GM23338 (cell line): Measurements from ENCODE around the gene EVX1. TPM values are rescaled to one million over a fixed set of nuclear protein-coding genes. Genes with fewer than 3 reads are reported as not detected.

Source experiments
- ATAC-seq: fragments of 200-7000 bp; cut with Tn5 transposase; 3 replicates; pipeline ENCODE4 v1.9.1; 2020
- DNase-seq: peaks from one replicate; pipeline ENCODE4 v3.0.0-alpha.2; 2015; ENCODE audit warnings: low spot score
- H2AFZ ChIP-seq: fragments of 200-600 bp; sonication (generic); 2 replicates; pipeline ENCODE4 v1.8.0; 2016; ENCODE audit warnings: antibody characterized with exemption, mild to moderate bottlenecking, moderate library complexity
- H3F3A ChIP-seq: fragments of 200-600 bp; sonication (generic); replicated peaks from 2 replicates; pipeline ENCODE4 v1.8.0; 2017; ENCODE audit warnings: antibody characterized with exemption, mixed run types, low read depth
- H3K27ac ChIP-seq: fragments of 200-600 bp; sonication (generic); 2 replicates; pipeline ENCODE4 v1.6.1; 2016; ENCODE audit warnings: low read depth
- H3K27me3 ChIP-seq: fragments of 200-600 bp; sonication (generic); 2 replicates; pipeline ENCODE4 v1.8.0; 2016; ENCODE audit warnings: mild to moderate bottlenecking, mixed run types, moderate library complexity; ENCODE audit not compliant: insufficient read depth
- H3K36me3 ChIP-seq: fragments of 200-600 bp; sonication (generic); 2 replicates; pipeline ENCODE4 v1.8.0; 2016; ENCODE audit warnings: mild to moderate bottlenecking; ENCODE audit not compliant: insufficient read depth
- H3K4me1 ChIP-seq: fragments of 200-600 bp; sonication (generic); 2 replicates; pipeline ENCODE4 v1.8.0; 2016; ENCODE audit warnings: mild to moderate bottlenecking, moderate library complexity; ENCODE audit not compliant: insufficient read depth
- H3K4me2 ChIP-seq: fragments of 200-600 bp; sonication (generic); 2 replicates; pipeline ENCODE4 v1.7.1; 2017; ENCODE audit warnings: mixed run types
- H3K4me3 ChIP-seq: fragments of 200-600 bp; sonication (generic); 2 replicates; pipeline ENCODE4 v1.6.1; 2016; ENCODE audit warnings: mixed run types
- H3K79me2 ChIP-seq: fragments of 200-600 bp; sonication (generic); replicated peaks from 2 replicates; pipeline ENCODE4 v1.8.0; 2017; ENCODE audit warnings: mild to moderate bottlenecking; ENCODE audit not compliant: insufficient read depth
- H3K9me2 ChIP-seq: fragments of 200-600 bp; sonication (generic); 2 replicates; pipeline ENCODE4 v1.8.0; 2017; ENCODE audit not compliant: insufficient read depth
- H4K20me1 ChIP-seq: fragments of 200-600 bp; sonication (generic); replicated peaks from 2 replicates; pipeline ENCODE4 v1.8.0; 2017; ENCODE audit warnings: mild to moderate bottlenecking; ENCODE audit not compliant: insufficient read depth
- H3K27ac Mint-ChIP-seq: 2 replicates; pipeline ENCODE4 v1.8.0; 2020; ENCODE audit warnings: inconsistent platforms, mild to moderate bottlenecking, moderate library complexity, mixed read lengths
- H3K27me3 Mint-ChIP-seq: 3 replicates; pipeline ENCODE4 v1.8.0; 2022; ENCODE audit warnings: low read depth, mild to moderate bottlenecking, moderate library complexity, mixed read lengths, inconsistent platforms; ENCODE audit not compliant: insufficient read depth, poor library complexity
- H3K36me3 Mint-ChIP-seq: 3 replicates; pipeline ENCODE4 v1.8.0; 2021; ENCODE audit warnings: low read depth, mild to moderate bottlenecking, inconsistent platforms, moderate library complexity, mixed read lengths
- H3K4me1 Mint-ChIP-seq: 3 replicates; pipeline ENCODE4 v1.8.0; 2020; ENCODE audit warnings: mild to moderate bottlenecking, inconsistent platforms, mixed read lengths
- H3K4me3 Mint-ChIP-seq: 3 replicates; pipeline ENCODE4 v1.8.0; 2021; ENCODE audit warnings: moderate library complexity, mild to moderate bottlenecking, inconsistent platforms, mixed read lengths
- H3K9me3 Mint-ChIP-seq: 3 replicates; pipeline ENCODE4 v1.8.0; 2020; ENCODE audit warnings: moderate library complexity, mild to moderate bottlenecking, inconsistent platforms, mixed read lengths
- CREB1 ChIP-seq: fragments of 250-450 bp; sonication (Bioruptor Pico); IDR thresholded peaks from 2 replicates; pipeline ENCODE4 v1.5.0; 2020; ENCODE audit warnings: low read depth, mild to moderate bottlenecking, moderate library complexity
- CTCF ChIP-seq, 2 experiments: fragments of 200-600 bp in 1 of 2; sonication (generic) in 1 of 2; conservative IDR thresholded peaks; 2 replicates each; pipeline versions ENCODE4 v1.5.1 to v1.6.1; 2016 to 2017; ENCODE audit warnings: antibody characterized with exemption in 2 of 2, low read depth in 2 of 2, mild to moderate bottlenecking in 2 of 2, moderate library complexity in 1 of 2
- EZH2 ChIP-seq: fragments of 200-600 bp; sonication (generic); IDR thresholded peaks from one replicate; pipeline ENCODE4 v1.8.0; 2017; ENCODE audit warnings: antibody characterized with exemption, mild to moderate bottlenecking, low read depth; ENCODE audit not compliant: unreplicated experiment
- EZH2phosphoT487 ChIP-seq: fragments of 200-600 bp; sonication (generic); IDR thresholded peaks from one replicate; pipeline ENCODE4 v1.8.1; 2018; ENCODE audit warnings: antibody characterized with exemption; ENCODE audit not compliant: unreplicated experiment
- ZNF331 ChIP-seq: fragments of 250-450 bp; sonication (Bioruptor Pico); IDR thresholded peaks from 2 replicates; pipeline ENCODE4 v1.5.0; 2020; ENCODE audit warnings: low read depth, mild to moderate bottlenecking, moderate library complexity
- polyA plus RNA-seq: library from polyadenylated mRNA; unstranded; fragments of >200 nt; fragmentation: Nextera tagmentation; extraction: Ambion mirVana; gene quantifications from 2 replicates; pipeline ENCODE4 v1.2.1, GENCODE V29; 2016
- total RNA-seq: library from RNA; depleted of rRNA; stranded (reverse); fragments of >200 nt; shearing (Covaris generic); gene quantifications from 2 replicates; pipeline ENCODE4 v1.2.3, GENCODE V29; 2014

Gene EVX1
- total and polyA plus RNA-seq, 2 experiments from 2014 or later, result not detected

GRCh38 chr7:27223941-27224575 lies 18.5 kb upstream of the EVX1 start (continued):
- TF ChIP-seq CTCF (conservative IDR thresholded peaks at IDR 0.05; ENCODE audit: low read depth in 2 of 2), result no peak

GRCh38 chr7:27224983-27225934 lies 17.3 kb upstream of the EVX1 start:
- no peaks in the 10 kb centered on the region for H3K9me3 Mint-ChIP-seq
- peak; percentile 85 for ATAC-seq
- TF ChIP-seq EZH2 (peak; percentile 92), EZH2phosphoT487 (peak; percentile 91), ZNF331 (CRISPR knock-in tag) (no peak), CTCF (conservative IDR thresholded peaks at IDR 0.05; ENCODE audit: low read depth in 2 of 2) (0 out of 4 replicates have a peak, but pooled peaks of 1 of the 2 experiments have one; percentile 3)
- Histone ChIP-seq H2AFZ (peak overlapping the region; percentile 73), H3K4me1 (peaks cover 33% of the 10 kb centered on the region), H4K20me1 (peaks cover 17% of the 10 kb centered on the region), H3K27ac (no peak overlapping the region), H3K79me2 (no peaks in the 10 kb centered on the region), H3K9me2 (no peaks in the 10 kb centered on the region), H3K4me2 (peak overlapping the region; percentile 78), H3F3A (peaks cover 12% of the 10 kb centered on the region; the same call in 1 of the 2 replicates), H3K27me3 (peaks cover 100% of the 10 kb centered on the region), H3K36me3 (no peaks in the 10 kb centered on the region), H3K4me3 (peak overlapping the region; percentile 50)
- peaks cover 97% of the 10 kb centered on the region for H3K27me3 Mint-ChIP-seq
- peaks cover 14% of the 10 kb centered on the region for H3K4me1 Mint-ChIP-seq
- peak overlapping the region; percentile 63 for H3K4me3 Mint-ChIP-seq
- peak; percentile 66 for DNase-seq
- no peaks in the 10 kb centered on the region; the same call in 2 of the 3 replicates for H3K36me3 Mint-ChIP-seq
- H3K27ac Mint-ChIP-seq, result no peak overlapping the region

- Mint-ChIP-seq H3K36me3 (no peaks in the 10 kb centered on the region), H3K27ac (no peak overlapping the region), H3K9me3 (no peaks in the 10 kb centered on the region), H3K4me1 (peaks cover 2% of the 10 kb centered on the region), H3K27me3 (peaks cover 88% of the 10 kb centered on the region), H3K4me3 (no peak overlapping the region)
- peaks cover 100% of the 10 kb centered on the region for H3K27me3 ChIP-seq
- H2AFZ ChIP-seq, result no peak overlapping the region
- H3K4me1 ChIP-seq, result peaks cover 8% of the 10 kb centered on the region
- no peak overlapping the region for H3K4me2 ChIP-seq
- ATAC-seq (no peak), DNase-seq (no peak)
- H3K27ac ChIP-seq, result no peak overlapping the region
- 0 out of 2 replicates have a peak, but pooled peaks cover 3% of the 10 kb centered on the region for H3F3A ChIP-seq
- no peaks in the 10 kb centered on the region for H3K79me2 ChIP-seq
- no peaks in the 10 kb centered on the region for H3K36me3 ChIP-seq
- TF ChIP-seq ZNF331 (CRISPR knock-in tag), result no peak
- no peak for TF ChIP-seq CREB1 (CRISPR knock-in tag)
- H3K4me3 ChIP-seq, result no peak overlapping the region
- peaks cover 8% of the 10 kb centered on the region for H4K20me1 ChIP-seq
- H3K9me2 ChIP-seq, result no peaks in the 10 kb centered on the region
Observed at GRCh38 chr7:27229448-27229847, 13.2 kb upstream of the EVX1 start.
